Right lobe of liver (tissue), 4 donors: Measurements from ENCODE around the gene CABP7.

ENCODE experiments used
- POLR2A ChIP-seq: fragments of 450-650 bp; IDR thresholded peaks from one replicate; pipeline ENCODE4 v1.6.1; 2017; ENCODE audit warnings: antibody characterized with exemption, mild to moderate bottlenecking
- TF ChIP-seq, protein P1 (sequence below), 4 donors: fragments of 200-600 bp in 3 of 4; fragments of 450-650 bp in 1 of 4; IDR thresholded peaks; one replicate each; pipeline versions ENCODE4 v1.5.1 to v1.8.0; 2016 to 2022; ENCODE audit warnings: antibody characterized with exemption in 4 of 4, mild to moderate bottlenecking in 2 of 4
- donor health status: DM: no; HTN: no; CAD: no.
- donor health status: DM: no; HTN: no; CAD: no.
- donor health status: DM: no; HTN: yes; CAD: no.

- TF ChIP-seq, protein P1, sequence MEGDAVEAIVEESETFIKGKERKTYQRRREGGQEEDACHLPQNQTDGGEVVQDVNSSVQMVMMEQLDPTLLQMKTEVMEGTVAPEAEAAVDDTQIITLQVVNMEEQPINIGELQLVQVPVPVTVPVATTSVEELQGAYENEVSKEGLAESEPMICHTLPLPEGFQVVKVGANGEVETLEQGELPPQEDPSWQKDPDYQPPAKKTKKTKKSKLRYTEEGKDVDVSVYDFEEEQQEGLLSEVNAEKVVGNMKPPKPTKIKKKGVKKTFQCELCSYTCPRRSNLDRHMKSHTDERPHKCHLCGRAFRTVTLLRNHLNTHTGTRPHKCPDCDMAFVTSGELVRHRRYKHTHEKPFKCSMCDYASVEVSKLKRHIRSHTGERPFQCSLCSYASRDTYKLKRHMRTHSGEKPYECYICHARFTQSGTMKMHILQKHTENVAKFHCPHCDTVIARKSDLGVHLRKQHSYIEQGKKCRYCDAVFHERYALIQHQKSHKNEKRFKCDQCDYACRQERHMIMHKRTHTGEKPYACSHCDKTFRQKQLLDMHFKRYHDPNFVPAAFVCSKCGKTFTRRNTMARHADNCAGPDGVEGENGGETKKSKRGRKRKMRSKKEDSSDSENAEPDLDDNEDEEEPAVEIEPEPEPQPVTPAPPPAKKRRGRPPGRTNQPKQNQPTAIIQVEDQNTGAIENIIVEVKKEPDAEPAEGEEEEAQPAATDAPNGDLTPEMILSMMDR (IDR thresholded peaks at IDR 0.05): no peak
- TF ChIP-seq POLR2A: no peak
Measured at GRCh38 chr22:29702000-29702930, 17.5 kb upstream of the CABP7 start.
